ENCODE results near the gene TARS3.
"Not testable (repeated sequence)": the region's sequence is repeated elsewhere in the genome, so short reads cannot be mapped to it uniquely, and the experiment has no call there.

The TARS3 gene

GRCh38 chr15:101697488-101697887, 26.8 kb downstream of the TARS3 start:
- no peak for DNase-seq

DNA sequence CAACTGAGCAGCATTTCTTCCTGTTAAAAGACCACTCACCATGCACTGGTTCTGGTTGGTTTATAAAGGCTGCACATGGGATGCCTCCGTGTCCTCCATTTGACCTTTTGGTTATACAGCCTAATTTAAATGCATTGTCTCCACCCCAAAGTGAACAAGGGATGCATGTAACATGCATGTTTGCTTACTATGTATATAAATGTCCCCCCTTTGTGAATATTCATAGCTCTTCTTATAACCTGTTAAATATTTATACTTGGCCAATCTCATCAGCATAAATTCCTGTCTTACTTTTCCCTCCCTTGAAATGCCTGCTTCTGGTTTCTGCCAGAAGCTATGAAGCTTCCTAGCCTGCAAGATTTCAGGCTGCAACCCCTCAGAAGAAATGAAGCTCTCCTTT, 27.4 kb downstream of the TARS3 start:
- no peak for DNase-seq

DNA sequence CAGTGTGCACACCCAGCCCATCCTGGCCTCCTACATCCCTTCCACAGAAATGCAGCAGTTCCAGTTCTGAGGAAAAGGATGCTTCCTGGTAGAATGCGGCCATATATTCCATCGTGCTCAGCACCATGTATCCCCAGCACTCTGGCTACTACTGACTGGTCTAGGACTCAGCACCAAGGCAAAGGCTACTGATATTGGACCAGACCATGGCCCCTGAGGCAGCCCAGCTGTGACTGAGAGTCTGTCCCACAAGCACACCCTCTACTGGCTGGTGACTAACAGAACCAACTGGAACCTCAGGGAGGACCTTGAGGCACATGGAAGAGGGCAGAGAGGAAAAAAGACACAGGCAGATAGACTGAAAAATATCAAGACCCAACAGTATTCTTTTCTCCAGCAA, 30.0 kb downstream of the TARS3 start:
- DNase-seq: no peak

- DNase-seq: no peak
Measured at GRCh38 chr15:101692801-101693598, 31.3 kb downstream of the TARS3 start.

GRCh38 chr15:101689901-101690300, 34.4 kb downstream of the TARS3 start:
- DNase-seq: no peak

DNA sequence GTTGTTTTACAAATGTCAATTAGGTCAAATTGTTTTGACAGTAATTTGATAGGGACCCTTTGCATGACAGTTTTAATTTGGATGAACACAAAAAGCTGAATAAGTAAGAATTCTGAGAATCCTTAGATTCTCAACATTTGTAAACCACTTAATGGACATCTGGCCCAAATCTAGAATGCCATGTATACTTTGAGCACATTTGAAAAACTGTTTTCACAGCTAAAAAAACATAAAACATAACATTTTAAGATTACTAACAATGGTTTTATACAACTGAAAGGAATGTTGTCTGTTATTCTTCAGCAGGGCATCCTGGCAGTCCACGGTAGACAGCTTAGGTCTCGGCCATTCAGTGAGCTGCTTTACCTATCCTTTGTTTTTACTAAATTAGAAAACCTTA, 37.6 kb downstream of the TARS3 start:
- no peak for DNase-seq

DNA sequence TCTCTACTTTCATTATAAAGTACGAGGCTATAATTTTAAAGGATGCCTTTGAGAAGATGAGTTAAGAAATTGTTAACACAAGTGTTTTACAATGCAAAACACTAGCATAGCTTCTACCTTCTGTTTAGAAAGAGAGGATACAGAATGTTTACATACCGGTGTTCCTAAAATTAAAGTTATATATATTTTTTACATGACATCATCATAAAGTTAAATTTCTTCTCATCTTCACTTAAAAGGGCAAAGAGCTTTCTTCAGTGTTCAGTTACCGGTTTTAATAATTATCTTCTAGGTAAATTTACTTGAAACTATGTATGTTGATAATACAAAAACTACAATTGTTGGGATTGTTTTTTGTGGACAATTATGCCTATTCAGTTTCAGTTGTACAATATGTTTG, 39.4 kb downstream of the TARS3 start:
- DNase-seq: no peak

DNA sequence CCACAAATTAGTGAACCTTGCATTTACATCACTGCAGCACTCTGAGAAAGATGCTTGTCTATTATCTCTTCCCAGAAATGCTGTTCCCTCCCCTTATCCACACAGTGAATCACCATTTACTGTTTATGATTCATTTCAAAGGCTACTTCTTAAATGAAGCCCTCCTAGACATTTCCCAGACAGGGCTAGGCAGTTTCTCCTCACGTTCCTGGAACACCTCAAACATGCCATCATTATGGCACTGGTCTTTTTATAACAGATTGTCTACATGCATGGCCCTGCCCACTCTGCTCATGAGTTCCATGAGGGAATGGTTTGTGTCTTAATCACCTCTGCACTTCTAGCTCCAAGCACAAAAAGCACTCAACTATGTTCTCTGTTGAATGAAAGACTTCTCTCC, 39.9 kb downstream of the TARS3 start:
- DNase-seq: no peak

- DNase-seq: no peak
Measured at GRCh38 chr15:101679806-101680205, 44.5 kb downstream of the TARS3 start.

DNA sequence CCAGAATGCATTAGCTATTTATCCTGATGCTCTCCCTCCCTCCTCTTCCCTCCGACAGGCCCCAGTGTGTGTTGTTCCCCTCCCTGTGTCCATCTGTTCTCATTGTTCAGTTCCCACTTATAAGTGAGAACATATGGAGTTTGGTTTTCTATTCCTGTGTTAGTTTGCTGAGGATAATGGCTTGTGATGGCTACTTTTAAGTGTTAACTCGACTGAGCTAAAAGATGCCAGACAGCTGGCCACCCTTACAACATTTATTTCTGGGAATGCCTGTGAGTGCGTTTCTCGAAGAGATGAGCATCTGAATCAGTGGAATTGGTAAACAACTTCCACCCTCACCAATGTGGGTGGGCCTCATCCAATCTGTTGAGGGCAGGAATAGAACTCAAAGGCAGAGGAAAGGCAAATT, 47.3 kb downstream of the TARS3 start:
- DNase-seq: no peak

DNA sequence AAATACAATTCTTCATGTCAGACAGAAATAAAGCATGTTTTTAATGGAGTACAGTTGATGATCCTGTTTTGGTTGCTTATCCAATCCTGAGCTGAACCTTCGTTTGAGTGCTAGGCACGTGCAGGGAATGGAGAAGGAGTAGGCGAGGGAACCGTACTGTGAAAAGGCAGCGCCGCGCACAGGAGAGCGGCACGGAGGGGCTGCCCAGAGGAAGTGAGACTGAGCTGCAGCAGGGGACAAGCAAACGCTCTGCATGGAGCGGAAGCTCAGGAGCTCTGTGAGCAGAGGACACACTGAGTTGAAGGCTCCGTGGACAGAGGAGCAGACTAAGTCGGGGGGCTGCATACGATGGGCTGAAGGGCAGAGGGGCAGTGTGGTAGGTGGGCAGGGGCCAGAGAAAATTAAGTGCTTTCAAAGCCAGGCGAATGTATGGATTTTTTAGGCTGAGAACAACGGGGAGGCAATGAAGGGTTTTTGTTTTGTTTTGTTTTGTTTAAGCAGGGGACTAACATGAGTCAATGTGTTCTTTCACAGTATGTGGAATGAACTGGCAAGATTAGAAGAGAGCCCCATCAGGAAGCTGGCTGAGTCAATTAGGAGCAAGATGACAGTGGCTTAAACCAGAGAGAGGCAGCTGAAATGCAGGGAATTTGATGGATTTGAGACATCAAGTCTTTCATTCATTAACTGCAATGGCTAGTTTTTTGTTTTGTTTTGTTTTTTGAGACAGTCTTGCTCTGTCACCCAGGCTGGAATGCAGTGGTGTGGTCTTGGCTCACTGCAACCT, 48.3 kb downstream of the TARS3 start:
- no peak for DNase-seq

- no peak for DNase-seq
Measured at GRCh38 chr15:101675015-101675414, 49.3 kb downstream of the TARS3 start.

- no peak for DNase-seq
Measured at GRCh38 chr15:101672298-101672697, 52.0 kb downstream of the TARS3 start.

DNA sequence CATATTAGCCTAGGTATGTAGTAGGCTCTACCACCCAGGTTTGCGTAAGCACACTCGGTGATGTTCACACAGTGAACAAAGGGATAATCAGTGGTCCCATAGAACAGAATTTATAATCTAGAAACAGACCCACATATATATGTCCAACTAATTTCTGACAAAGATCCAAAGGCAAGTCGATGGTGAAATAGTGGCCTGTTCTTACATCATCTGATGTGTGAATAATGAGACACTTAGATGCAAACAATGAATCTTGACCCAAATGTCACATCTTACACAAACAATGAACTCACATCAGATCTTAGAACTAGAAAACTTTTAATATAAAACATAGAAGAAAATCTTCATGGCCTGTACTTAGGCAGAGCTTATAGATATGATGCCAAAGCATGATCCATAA, 54.5 kb downstream of the TARS3 start:
- no peak for DNase-seq

- no peak for DNase-seq
Measured at GRCh38 chr15:101667881-101668280, 56.4 kb downstream of the TARS3 start.

- no peak for DNase-seq
Measured at GRCh38 chr15:101664303-101664913, 59.9 kb downstream of the TARS3 start.

DNA sequence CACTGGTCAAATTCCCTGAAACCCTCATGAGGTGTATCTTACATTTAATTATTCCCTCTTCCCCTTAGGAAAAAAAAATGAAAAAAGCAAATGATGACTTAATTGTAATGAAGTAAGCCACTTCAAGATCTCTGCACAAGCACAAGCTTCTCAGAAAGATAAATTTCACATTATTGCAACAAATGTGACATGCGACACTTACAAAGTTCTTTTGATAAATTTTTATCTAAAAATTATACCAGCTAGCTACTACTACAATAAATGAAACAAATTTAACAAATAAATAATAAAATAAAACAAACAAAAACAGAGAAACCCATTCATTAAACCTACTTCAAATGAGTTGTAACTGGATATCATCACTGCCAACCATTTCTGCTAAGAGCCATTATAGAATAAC, 62.1 kb downstream of the TARS3 start:
- no peak for DNase-seq

DNA sequence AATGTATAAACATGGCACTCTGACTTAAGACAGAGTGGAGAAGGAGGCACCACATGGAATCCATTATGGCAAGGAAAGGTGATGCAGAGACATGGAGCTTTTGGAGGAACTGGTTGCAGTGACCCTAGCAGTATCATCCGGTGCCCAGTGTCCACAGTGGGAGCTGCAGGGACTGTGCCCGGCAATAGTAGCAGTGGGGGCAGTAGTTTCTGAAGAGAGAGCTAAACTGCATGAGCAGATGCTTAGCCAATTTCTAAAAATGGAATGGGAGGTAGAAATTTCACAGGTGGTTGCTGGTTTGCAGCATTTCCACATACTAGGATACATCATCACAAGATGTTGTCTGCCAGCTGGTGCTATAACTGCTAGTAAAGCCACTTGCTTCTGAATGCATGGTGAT, 64.3 kb downstream of the TARS3 start:
- DNase-seq: no peak

DNA sequence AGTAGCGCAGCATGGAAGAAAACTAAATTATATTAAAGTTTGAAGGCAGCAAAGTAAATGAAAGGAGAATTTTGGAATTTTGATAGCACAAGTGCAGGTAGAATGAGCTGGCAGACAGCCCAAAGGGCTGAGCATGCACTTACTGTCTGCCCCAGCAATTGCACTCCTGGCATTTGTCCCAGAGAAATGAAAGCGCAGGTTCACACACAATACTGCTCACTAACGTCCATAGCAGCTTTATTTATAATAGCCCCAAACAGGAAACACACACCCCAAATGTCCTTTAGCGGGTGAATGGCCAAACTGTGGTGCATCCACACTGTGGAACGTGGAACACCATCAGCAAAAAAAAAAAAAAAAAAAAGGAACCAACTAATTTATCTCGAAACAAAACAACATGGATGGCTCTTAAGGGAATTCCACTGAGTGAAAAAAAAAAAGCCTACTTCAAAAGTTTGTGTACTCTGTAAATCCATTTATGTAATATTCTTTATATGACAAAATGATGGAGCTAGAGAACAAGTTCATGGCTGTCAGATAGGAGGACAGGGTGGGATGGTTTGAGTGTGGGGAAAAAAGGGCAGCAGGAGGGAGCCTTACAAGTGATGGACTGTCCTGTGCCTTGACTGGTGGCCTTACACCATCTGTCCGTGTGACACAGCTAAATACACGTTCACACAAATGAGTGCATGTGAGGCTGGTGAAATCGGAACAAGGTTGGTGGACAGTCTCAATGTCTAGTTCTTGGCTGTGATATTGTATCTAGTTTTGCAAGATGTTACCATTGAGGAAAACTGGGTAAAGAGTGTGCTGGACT, 66.1 kb downstream of the TARS3 start:
- DNase-seq: peak; percentile 54

GRCh38 chr15:101657171-101657570, 67.1 kb downstream of the TARS3 start:
- DNase-seq: no peak

- not testable (repeated sequence) for DNase-seq
Measured at GRCh38 chr15:101654624-101655337, 69.5 kb downstream of the TARS3 start.

GRCh38 chr15:101654171-101654570, 70.1 kb downstream of the TARS3 start:
- DNase-seq: no peak
